H1 (cell line): ENCODE results near the gene SHROOM3. TPM values are rescaled to one million over a fixed set of nuclear protein-coding genes. Genes with fewer than 3 reads are reported as not detected.

ENCODE experiments used
- CTCF ChIA-PET: fragments of 300-600 bp; sonication (Branson Sonifier 250); formaldehyde crosslinking; loops from one replicate; lab custom pipeline; 2021; ENCODE audit not compliant: partially characterized antibody; lab: Charles Lee
- POLR2A ChIA-PET: fragments of 300-600 bp; sonication (Branson Sonifier 250); formaldehyde crosslinking; loops from one replicate; lab custom pipeline; 2021; ENCODE audit warnings: inconsistent platforms; ENCODE audit not compliant: partially characterized antibody; lab: Charles Lee
- DNase-seq, 2 experiments: peaks; one replicate each; pipeline versions ENCODE4 v3.0.0 to v3.0.0-alpha.2; 2010 to 2022; ENCODE audit warnings: low spot score in 2 of 2, low read depth in 1 of 2, mixed read lengths in 1 of 2
- FAIRE-seq: peaks from 2 replicates; lab custom pipeline; 2011; peaks lifted over from hg19 to GRCh38; lab: Jason Lieb, UNC
- H2AFZ ChIP-seq: 2 replicates; pipeline ENCODE4 v1.8.1; 2012; ENCODE audit warnings: low read length, inconsistent platforms
- H2AK5ac ChIP-seq: 2 replicates; pipeline ENCODE4 v1.6.1; 2013; ENCODE audit warnings: low read depth, low read length
- H2BK120ac ChIP-seq: replicated peaks from 2 replicates; pipeline ENCODE3; 2013; ENCODE audit warnings: low read depth, low read length, inconsistent platforms
- H2BK12ac ChIP-seq: 2 replicates; pipeline ENCODE4 v1.6.1; 2013; ENCODE audit warnings: low read depth, low read length
- H2BK15ac ChIP-seq: 2 replicates; pipeline ENCODE4 v1.6.1; 2013; ENCODE audit warnings: low read length
- H2BK20ac ChIP-seq: 2 replicates; pipeline ENCODE4 v1.6.1; 2013; ENCODE audit warnings: low read length
- H2BK5ac ChIP-seq: 2 replicates; pipeline ENCODE4 v1.6.1; 2013; ENCODE audit warnings: low read depth, low read length
- H3K14ac ChIP-seq: 2 replicates; pipeline ENCODE4 v1.6.1; 2013; ENCODE audit warnings: inconsistent platforms; ENCODE audit not compliant: insufficient read length
- H3K18ac ChIP-seq: 2 replicates; pipeline ENCODE4 v1.6.1; 2013; ENCODE audit warnings: low read length; ENCODE audit errors: extremely low read depth
- H3K23ac ChIP-seq: 2 replicates; pipeline ENCODE4 v1.6.1; 2013; ENCODE audit warnings: inconsistent platforms; ENCODE audit not compliant: insufficient read length
- H3K23me2 ChIP-seq: 2 replicates; pipeline ENCODE4 v1.6.1; 2013; ENCODE audit warnings: low read depth, low read length
- H3K27ac ChIP-seq: 2 replicates; pipeline ENCODE4 v1.6.1; 2011; ENCODE audit warnings: low read depth, low read length, inconsistent platforms
- H3K27me3 ChIP-seq, 4 experiments: replicated peaks in 1 of 4; 1 replicate in 1 of 4; 2 replicates in 3 of 4; pipeline versions ENCODE4 v1.6.1 to v1.8.1; 2011 to 2013; ENCODE audit warnings: low read length in 3 of 4, mild to moderate bottlenecking in 3 of 4, inconsistent platforms in 2 of 4, mixed read lengths in 2 of 4, moderate library complexity in 1 of 4; ENCODE audit not compliant: control insufficient read depth in 3 of 4, insufficient read depth in 3 of 4; ENCODE audit errors: extremely low read depth in 1 of 4
- H3K36me3 ChIP-seq, 4 experiments: 2 replicates each; pipeline versions ENCODE4 v1.6.1 to v1.8.1; 2011 to 2013; ENCODE audit warnings: mild to moderate bottlenecking in 4 of 4, low read length in 3 of 4, moderate library complexity in 2 of 4, control low read depth in 1 of 4, inconsistent platforms in 1 of 4; ENCODE audit not compliant: insufficient read depth in 4 of 4, control insufficient read depth in 2 of 4
- H3K4ac ChIP-seq: replicated peaks from 2 replicates; pipeline ENCODE3; 2013; ENCODE audit warnings: low read length, low read depth, mixed read lengths, inconsistent platforms; ENCODE audit not compliant: insufficient read length
- H3K4me1 ChIP-seq, 4 experiments: replicated peaks in 1 of 4; 1 replicate in 1 of 4; 2 replicates in 3 of 4; pipeline versions ENCODE4 v1.6.1 to v1.8.1; 2011 to 2013; ENCODE audit warnings: low read length in 3 of 4, inconsistent platforms in 2 of 4, mixed read lengths in 1 of 4; ENCODE audit not compliant: insufficient read depth in 4 of 4, control insufficient read depth in 3 of 4
- H3K4me2 ChIP-seq, 2 experiments: 2 replicates each; pipeline versions ENCODE4 v1.6.1 to v1.8.1; 2011 to 2013; ENCODE audit warnings: low read depth in 2 of 2, low read length in 2 of 2, control low read depth in 1 of 2, inconsistent platforms in 1 of 2, mild to moderate bottlenecking in 1 of 2; ENCODE audit not compliant: insufficient read depth in 1 of 2
- H3K4me3 ChIP-seq, 4 experiments: fragments of 200-600, 300-600 bp in 1 of 4; sonication (generic), shearing (Covaris generic), sonication (Bioruptor Twin) in 1 of 4; 2 replicates each; pipeline versions ENCODE4 v1.5.1 to v1.8.1; 2011 to 2016; ENCODE audit warnings: low read length in 4 of 4, low read depth in 3 of 4, control low read depth in 2 of 4, inconsistent platforms in 2 of 4, mild to moderate bottlenecking in 2 of 4, mixed read lengths in 1 of 4, moderate library complexity in 1 of 4; ENCODE audit not compliant: insufficient read depth in 2 of 4; ENCODE audit errors: extremely low read depth in 1 of 4
- H3K56ac ChIP-seq: replicated peaks from 2 replicates; pipeline ENCODE3; 2013; ENCODE audit warnings: low read depth, mild to moderate bottlenecking, mixed read lengths, low read length, inconsistent platforms; ENCODE audit not compliant: insufficient read length
- H3K79me1 ChIP-seq: 2 replicates; pipeline ENCODE4 v1.6.1; 2013; ENCODE audit warnings: low read depth, low read length, control low read depth
- H3K79me2 ChIP-seq, 2 experiments: 2 replicates each; pipeline versions ENCODE4 v1.6.1 to v1.8.1; 2012 to 2013; ENCODE audit warnings: low read length in 2 of 2, mild to moderate bottlenecking in 2 of 2, inconsistent platforms in 1 of 2; ENCODE audit not compliant: insufficient read depth in 2 of 2, control insufficient read depth in 1 of 2
- H3K9ac ChIP-seq, 4 experiments: replicated peaks in 1 of 4; 1 replicate in 1 of 4; 2 replicates in 3 of 4; pipeline versions ENCODE4 v1.6.1 to v1.8.1; 2011 to 2013; ENCODE audit warnings: low read depth in 3 of 4, low read length in 3 of 4, control low read depth in 2 of 4, mild to moderate bottlenecking in 2 of 4, moderate library complexity in 2 of 4, inconsistent platforms in 1 of 4; ENCODE audit errors: extremely low read depth in 1 of 4
- H3K9me3 ChIP-seq, 2 experiments: 2 replicates each; pipeline versions ENCODE4 v1.6.1 to v1.8.1; 2012 to 2013; ENCODE audit warnings: mild to moderate bottlenecking in 2 of 2, moderate library complexity in 2 of 2, control low read depth in 1 of 2, inconsistent platforms in 1 of 2, low read depth in 1 of 2, low read length in 1 of 2, mixed read lengths in 1 of 2; ENCODE audit not compliant: insufficient read depth in 2 of 2
- H4K20me1 ChIP-seq, 2 experiments: replicated peaks in 1 of 2; 2 replicates each; pipeline versions ENCODE3 to v1.8.1; 2011 to 2013; ENCODE audit warnings: inconsistent platforms in 2 of 2, low read length in 2 of 2, mild to moderate bottlenecking in 1 of 2; ENCODE audit not compliant: insufficient read depth in 2 of 2, control insufficient read depth in 1 of 2
- H4K5ac ChIP-seq: 2 replicates; pipeline ENCODE4 v1.6.1; 2013; ENCODE audit warnings: low read length, low read depth, mixed read lengths, inconsistent platforms; ENCODE audit not compliant: insufficient read length
- H4K8ac ChIP-seq: 2 replicates; pipeline ENCODE4 v1.8.0; 2013; ENCODE audit warnings: mild to moderate bottlenecking, moderate library complexity, low read length, inconsistent platforms; ENCODE audit not compliant: insufficient read depth; ENCODE audit errors: extremely low read depth
- H4K91ac ChIP-seq: replicated peaks from 2 replicates; pipeline ENCODE3; 2013; ENCODE audit warnings: low read length, mixed read lengths, inconsistent platforms; ENCODE audit not compliant: insufficient read length
- NRF1 ChIP-seq: IDR thresholded peaks from 2 replicates; pipeline ENCODE4 v1.6.1; 2011; ENCODE audit warnings: mild to moderate bottlenecking, low read depth, low read length, improper control_type of control experiment
- POLR2AphosphoS5 ChIP-seq: IDR thresholded peaks from 2 replicates; pipeline ENCODE4 v1.6.1; 2011; ENCODE audit warnings: low read depth, low read length
- RBBP5 ChIP-seq: IDR thresholded peaks from 2 replicates; pipeline ENCODE4 v1.7.1; 2012; ENCODE audit warnings: low read depth, mild to moderate bottlenecking, inconsistent platforms, low read length, moderate library complexity, borderline replicate concordance
- TBP ChIP-seq: IDR thresholded peaks from 2 replicates; pipeline ENCODE4 v1.6.1; 2011; ENCODE audit warnings: low read depth, low read length, improper control_type of control experiment
- TEAD4 ChIP-seq: IDR thresholded peaks from 2 replicates; pipeline ENCODE4 v1.6.1; 2012; ENCODE audit warnings: low read depth, low read length, inconsistent platforms, mixed read lengths
- YY1 ChIP-seq: IDR thresholded peaks from 2 replicates; pipeline ENCODE4 v1.6.1; 2011; ENCODE audit warnings: low read depth, mild to moderate bottlenecking, low read length
- WGBS, 2 experiments: shearing (Covaris generic) in 1 of 2; methylation state at CpG; one replicate each; pipeline versions ENCODE4 v1.1.6 to v1.1.7; 2013 to 2015; ENCODE audit warnings: low lambda C conversion rate in 2 of 2, mixed read lengths in 2 of 2, inconsistent platforms in 1 of 2, low coverage in 1 of 2, missing lambda C conversion rate in 1 of 2; ENCODE audit not compliant: insufficient replicate concordance in 2 of 2, insufficient coverage in 1 of 2, insufficient read length in 1 of 2; ENCODE audit errors: extremely low coverage in 1 of 2, missing lambda C conversion rate in 1 of 2; 5-methylcytosine and 5-hydroxymethylcytosine counted together
- polyA plus RNA-seq, 7 experiments: library from polyadenylated mRNA; depleted of rRNA in 3 of 7; stranded (reverse) in 5 of 7; unstranded in 2 of 7; fragments of >200 nt in 5 of 7; fragments of 200-250 nt in 2 of 7; gene quantifications; 1 replicate in 5 of 7; 2 replicates in 1 of 7; 4 replicates in 1 of 7; pipeline versions ENCODE4 v1.2.1 to v1.2.3, GENCODE V29; 2011 to 2013; ENCODE audit warnings: missing spikeins in 2 of 7, mixed read lengths in 2 of 7
- total RNA-seq: library from RNA; stranded (reverse); fragmentation: NEBNext Ultra II Directional; extraction: Animal tissue kit (Norgen Biotek cat#: 25700); gene quantifications from 2 replicates; pipeline ENCODE4 v1.2.1, GENCODE V29; 2021
- TF ChIP-seq, protein P1 (sequence below): IDR thresholded peaks from 2 replicates; pipeline ENCODE4 v1.6.1; 2012; ENCODE audit warnings: low read length, inconsistent platforms
- TF ChIP-seq, protein P2 (sequence below): IDR thresholded peaks from 2 replicates; pipeline ENCODE4 v1.6.1; 2011; ENCODE audit warnings: low read depth, mild to moderate bottlenecking, low read length; ENCODE audit not compliant: insufficient read depth

The SHROOM3 gene
- total and polyA plus RNA-seq, 2 of the 8 experiments (the other 6 are each of a cell fraction or from before 2014, with no cell fraction given) = 15.8 to 34.0 TPM

DNA sequence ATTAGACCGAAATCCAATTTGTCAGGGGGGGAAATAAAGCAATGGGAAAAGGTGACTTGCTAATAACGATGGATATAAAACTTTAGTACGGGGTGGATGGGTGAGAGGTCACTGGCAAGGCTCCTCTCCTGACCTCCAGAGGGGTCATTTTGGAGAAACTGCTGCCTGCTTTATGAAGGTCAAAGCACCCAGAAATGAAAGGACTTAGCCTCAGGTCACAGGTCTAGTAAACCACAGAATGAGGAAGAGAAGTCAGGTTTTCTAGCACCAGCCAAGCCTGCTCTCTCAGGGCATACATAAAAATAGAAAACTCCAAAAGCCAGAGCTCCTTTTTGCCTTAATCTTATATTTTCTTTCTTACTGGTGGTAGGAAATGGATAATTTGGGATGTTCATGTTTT lies 134.2 kb downstream of the SHROOM3 start:
- no peak overlapping the region for H2BK20ac ChIP-seq
- H2BK120ac ChIP-seq = no peak overlapping the region
- no peak overlapping the region for H3K18ac ChIP-seq
- no peak overlapping the region for H3K4me2 ChIP-seq
- CTCF ChIA-PET = no interaction called here
- no peak overlapping the region for H3K56ac ChIP-seq
- no peak overlapping the region for H3K4ac ChIP-seq
- 84% methylated on average over 3 of the region's 3 CpGs; no CpG with 5 or more reads in 1 of the 2 experiments for WGBS, 2 experiments
- no peaks in the 10 kb centered on the region for H3K27me3 ChIP-seq
- H3K79me1 ChIP-seq = no peaks in the 10 kb centered on the region
- H2BK5ac ChIP-seq = no peak overlapping the region
- no peak overlapping the region for H3K14ac ChIP-seq
- no peak overlapping the region for H4K91ac ChIP-seq
- no peaks in the 10 kb centered on the region for H4K20me1 ChIP-seq
- H2BK15ac ChIP-seq = no peak overlapping the region
- no peak overlapping the region for H3K4me3 ChIP-seq
- peaks cover 0 to 3% (median 2%) of the 10 kb centered on the region in 4 experiments; a peak in 3 of 7 replicates for H3K4me1 ChIP-seq
- H3K9ac ChIP-seq = no peak overlapping the region
- DNase-seq (no peak), FAIRE-seq (no peak)
- H3K23ac ChIP-seq = no peak overlapping the region
- no peaks in the 10 kb centered on the region for H3K79me2 ChIP-seq
- H2AFZ ChIP-seq = no peak overlapping the region
- H3K36me3 ChIP-seq = no peaks in the 10 kb centered on the region
- H3K27ac ChIP-seq = no peak overlapping the region
- H2BK12ac ChIP-seq = no peak overlapping the region
- POLR2A ChIA-PET = no interaction called here
- H4K8ac ChIP-seq = no peak overlapping the region
- H3K23me2 ChIP-seq = no peaks in the 10 kb centered on the region
- no peak overlapping the region for H4K5ac ChIP-seq
- H3K9me3 ChIP-seq = no peaks in the 10 kb centered on the region
- no peak overlapping the region for H2AK5ac ChIP-seq
- TF ChIP-seq, protein P1, sequence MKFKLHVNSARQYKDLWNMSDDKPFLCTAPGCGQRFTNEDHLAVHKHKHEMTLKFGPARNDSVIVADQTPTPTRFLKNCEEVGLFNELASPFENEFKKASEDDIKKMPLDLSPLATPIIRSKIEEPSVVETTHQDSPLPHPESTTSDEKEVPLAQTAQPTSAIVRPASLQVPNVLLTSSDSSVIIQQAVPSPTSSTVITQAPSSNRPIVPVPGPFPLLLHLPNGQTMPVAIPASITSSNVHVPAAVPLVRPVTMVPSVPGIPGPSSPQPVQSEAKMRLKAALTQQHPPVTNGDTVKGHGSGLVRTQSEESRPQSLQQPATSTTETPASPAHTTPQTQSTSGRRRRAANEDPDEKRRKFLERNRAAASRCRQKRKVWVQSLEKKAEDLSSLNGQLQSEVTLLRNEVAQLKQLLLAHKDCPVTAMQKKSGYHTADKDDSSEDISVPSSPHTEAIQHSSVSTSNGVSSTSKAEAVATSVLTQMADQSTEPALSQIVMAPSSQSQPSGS = no peak
- TF ChIP-seq TBP (no peak), POLR2AphosphoS5 (no peak), NRF1 (no peak), YY1 (no peak), RBBP5 (no peak), TEAD4 (no peak)
- TF ChIP-seq, protein P2, sequence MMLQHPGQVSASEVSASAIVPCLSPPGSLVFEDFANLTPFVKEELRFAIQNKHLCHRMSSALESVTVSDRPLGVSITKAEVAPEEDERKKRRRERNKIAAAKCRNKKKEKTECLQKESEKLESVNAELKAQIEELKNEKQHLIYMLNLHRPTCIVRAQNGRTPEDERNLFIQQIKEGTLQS = no peak
